KOPT-K1 (cell line): Measurements from ENCODE around the gene TTC9B.
"Not testable (repeated sequence)": the region's sequence is repeated elsewhere in the genome, so short reads cannot be mapped to it uniquely, and the experiment has no call there.

ENCODE experiments used
- H3K27ac ChIP-seq: fragments of 200-600 bp; sonication (generic); 2 replicates; pipeline ENCODE4 v1.5.1; 2016; ENCODE audit warnings: antibody characterized with exemption, mild to moderate bottlenecking, low read depth, low read length; ENCODE audit not compliant: poor library complexity, severe bottlenecking
- H3K36me3 ChIP-seq: fragments of 200-600 bp; sonication (generic); 2 replicates; pipeline ENCODE4 v1.5.1; 2017; ENCODE audit warnings: antibody characterized with exemption, mild to moderate bottlenecking, low read length, moderate library complexity; ENCODE audit not compliant: insufficient read depth
- H3K9me3 ChIP-seq: fragments of 200-600 bp; sonication (generic); 2 replicates; pipeline ENCODE4 v1.5.1; 2017; ENCODE audit warnings: antibody characterized with exemption, low read length, mild to moderate bottlenecking; ENCODE audit not compliant: insufficient read depth, poor library complexity, severe bottlenecking

The TTC9B gene

DNA sequence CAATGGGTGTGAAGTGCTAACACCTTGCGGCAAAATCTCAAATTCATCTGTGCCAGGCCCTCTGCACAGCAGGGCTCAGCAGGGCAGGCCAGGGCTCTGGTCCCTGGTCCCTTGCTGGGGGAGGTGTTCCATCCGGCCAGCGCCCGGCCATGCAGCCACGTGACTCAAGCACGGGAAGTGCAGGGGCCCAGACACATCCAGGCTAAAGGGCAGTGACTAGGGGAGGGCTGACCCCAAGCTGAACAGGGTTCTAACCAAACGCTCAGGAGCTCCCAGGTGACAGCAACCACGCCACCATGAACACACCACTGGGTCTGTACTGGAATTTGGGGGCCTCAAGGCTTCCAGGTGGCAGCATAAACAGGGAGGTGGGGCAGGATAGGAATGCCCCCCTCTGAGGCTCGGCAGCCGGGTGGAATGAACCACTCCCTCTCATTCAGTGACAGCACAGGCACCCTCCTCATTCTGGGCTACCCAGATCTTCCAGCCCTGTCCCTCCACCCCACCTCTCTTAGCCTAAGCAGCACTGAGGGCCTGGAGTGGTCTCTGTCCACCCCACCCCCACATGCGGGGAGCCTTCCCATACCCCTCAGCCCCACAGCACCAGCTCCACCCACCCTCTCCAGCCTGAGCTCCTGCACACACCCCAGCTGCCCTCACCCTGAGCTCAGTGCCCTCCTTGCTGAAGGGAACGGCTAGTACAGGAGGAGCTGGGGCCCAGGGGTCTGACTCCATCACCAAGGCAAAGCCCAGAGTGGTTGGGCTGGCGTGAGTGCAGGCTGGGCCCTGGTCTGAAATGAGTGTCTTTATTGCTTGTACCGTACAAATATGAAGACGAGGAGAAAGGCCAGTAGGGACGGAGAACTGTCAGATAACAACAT lies 13.6 kb upstream of the TTC9B start:
- peaks cover 39% of the 10 kb centered on the region for H3K36me3 ChIP-seq
- no peaks in the 10 kb centered on the region for H3K9me3 ChIP-seq
- H3K27ac ChIP-seq = no peak overlapping the region

DNA sequence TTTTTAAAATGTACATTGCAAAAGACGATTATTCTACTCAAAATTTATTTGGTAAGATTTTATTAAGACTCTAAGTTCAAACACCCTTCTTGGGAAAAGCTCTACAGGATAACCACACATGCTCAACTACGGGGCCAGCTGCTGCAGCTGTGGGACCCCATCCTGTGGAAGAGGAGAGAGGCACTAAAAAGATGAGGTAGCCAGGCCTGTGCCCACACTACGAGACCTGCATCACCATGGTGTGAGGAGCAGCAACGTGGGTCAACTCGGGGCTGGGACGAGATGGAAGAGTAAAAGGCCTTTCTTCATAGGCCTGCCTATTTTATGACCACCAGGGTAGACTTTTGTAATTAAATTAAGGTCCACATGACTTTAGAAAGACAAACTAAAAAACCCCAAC lies 12.9 kb upstream of the TTC9B start:
- no peaks in the 10 kb centered on the region for H3K9me3 ChIP-seq
- peaks cover 32% of the 10 kb centered on the region for H3K36me3 ChIP-seq
- H3K27ac ChIP-seq = no peak overlapping the region

DNA sequence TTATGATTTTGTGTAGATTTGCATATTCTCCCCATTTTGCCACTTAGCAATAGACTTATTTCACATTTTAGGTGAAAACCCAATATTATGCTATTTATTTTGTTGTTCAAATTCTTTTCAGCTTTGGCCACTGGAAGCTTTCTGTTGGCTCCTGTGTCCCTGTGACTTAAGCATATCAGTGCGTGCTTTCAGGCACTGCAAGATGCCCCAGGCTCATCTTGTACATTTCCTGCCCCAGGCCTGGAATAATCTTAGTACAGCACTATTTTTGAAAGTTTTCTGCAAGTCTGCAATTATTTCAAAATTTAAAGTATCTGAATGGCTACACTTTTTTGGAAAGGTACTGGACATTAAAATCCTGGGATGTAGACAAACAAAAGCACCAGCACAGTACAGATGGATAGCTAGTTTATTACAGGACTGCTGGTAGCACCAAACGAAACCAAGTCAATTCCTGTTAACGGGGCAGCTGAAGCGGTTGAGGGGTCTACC lies 11.8 kb upstream of the TTC9B start:
- H3K9me3 ChIP-seq = no peaks in the 10 kb centered on the region
- peaks cover 21% of the 10 kb centered on the region for H3K36me3 ChIP-seq
- H3K27ac ChIP-seq = no peak overlapping the region

DNA sequence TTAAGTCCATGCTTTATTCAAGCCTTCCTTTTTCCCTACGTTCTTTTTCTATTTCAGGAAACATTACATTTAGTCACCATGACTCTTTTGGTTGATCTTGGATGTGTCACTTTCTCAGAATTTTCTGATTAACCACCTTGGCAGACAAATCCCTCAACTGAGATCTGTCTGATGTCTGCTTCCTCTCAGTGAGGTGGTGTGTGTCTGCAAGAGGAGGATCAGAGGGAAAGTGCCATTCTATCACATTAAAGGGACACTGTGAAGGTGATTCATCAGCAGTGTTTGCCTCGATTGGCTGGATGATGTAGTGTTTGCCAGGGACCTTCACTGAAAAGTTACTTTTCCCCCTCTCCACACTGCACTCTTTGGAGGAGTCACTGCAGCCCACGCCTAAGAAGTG lies 11.3 kb upstream of the TTC9B start:
- Histone ChIP-seq H3K27ac (no peak overlapping the region), H3K9me3 (no peaks in the 10 kb centered on the region), H3K36me3 (peaks cover 16% of the 10 kb centered on the region)

DNA sequence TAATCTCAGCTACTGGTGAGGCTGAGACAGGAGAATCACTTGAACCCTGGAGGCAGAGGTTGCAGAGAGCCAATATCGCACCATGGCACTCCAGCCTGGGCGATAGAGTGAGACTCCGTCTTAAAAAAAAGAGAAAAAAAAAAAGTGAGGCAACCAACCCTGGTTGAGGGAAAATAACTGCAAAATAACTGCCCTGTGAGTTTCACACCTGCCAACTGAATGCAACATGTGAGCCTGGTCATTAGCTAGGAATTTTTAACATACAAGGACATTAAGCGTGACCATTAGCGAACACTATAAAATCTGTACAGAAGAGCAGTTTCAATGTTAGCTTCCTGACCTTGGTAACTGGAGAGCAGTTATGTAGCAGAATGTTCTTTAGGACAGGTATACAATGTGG lies 10.7 kb upstream of the TTC9B start:
- Histone ChIP-seq H3K9me3 (no peaks in the 10 kb centered on the region), H3K36me3 (peaks cover 10% of the 10 kb centered on the region; the same call in 1 of the 2 replicates), H3K27ac (no peak overlapping the region)

DNA sequence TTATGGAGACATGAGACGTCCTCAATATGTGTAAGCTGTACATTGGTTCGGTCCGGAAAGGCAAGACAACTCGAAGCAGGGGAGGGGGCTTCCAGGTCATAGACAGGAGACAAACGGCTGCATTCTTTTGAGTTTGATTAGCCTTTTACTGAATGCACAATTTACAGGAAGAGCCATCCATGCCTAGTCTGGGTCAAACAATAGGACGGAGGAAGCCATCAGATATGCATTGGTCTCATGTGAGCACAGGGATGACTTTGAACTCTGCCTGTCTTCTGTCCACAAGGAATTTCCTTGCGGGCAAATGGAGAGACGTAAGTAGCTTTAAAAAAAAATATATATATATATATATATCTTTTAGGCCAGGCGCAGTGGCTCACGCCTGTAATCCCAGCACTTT lies 10.2 kb upstream of the TTC9B start:
- Histone ChIP-seq H3K9me3 (no peaks in the 10 kb centered on the region), H3K36me3 (peaks cover 5% of the 10 kb centered on the region; the same call in 1 of the 2 replicates), H3K27ac (no peak overlapping the region)

DNA sequence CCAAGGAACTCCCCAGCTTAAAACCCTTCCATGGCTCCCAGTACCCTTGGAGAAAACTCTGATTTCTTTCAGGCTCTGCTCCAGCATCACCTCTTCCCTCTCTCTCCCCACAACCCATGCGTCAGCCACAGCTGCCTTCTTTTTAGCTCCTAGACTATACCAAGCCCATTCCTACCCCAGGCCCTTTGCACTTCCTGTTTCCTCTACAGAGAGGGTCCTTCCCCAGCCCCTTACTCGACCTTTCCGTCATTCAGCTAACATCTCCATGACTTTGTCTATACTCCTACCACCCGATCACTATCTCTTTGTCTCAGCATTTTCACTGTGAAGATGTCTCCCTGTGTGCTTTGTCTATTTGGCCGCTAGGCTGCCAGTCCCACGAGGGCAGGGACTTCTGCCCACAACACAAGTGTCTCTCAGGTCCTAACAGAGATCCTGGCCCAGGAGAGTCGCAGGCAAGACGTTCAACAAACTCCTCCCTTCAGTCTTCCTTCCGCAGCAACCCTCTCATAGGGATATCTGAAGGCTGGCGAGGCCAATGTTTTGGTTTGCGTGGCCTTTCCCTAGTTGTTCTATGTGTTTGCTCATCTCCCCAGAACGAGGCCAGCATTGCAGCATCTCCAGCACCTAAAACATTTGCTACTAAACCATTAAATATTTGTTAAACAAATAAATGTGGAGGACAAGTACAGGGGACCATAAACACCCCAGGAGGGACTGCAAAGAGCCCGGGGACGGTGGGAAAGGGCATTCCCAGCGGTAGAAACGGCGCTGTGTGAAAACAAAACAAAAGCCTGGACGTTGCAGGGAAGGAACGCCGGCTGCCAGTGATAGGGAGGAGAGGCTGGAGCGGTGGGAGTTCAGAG lies 7.5 kb upstream of the TTC9B start:
- Histone ChIP-seq H3K36me3 (no peaks in the 10 kb centered on the region), H3K27ac (no peak overlapping the region), H3K9me3 (peaks cover 9% of the 10 kb centered on the region)

DNA sequence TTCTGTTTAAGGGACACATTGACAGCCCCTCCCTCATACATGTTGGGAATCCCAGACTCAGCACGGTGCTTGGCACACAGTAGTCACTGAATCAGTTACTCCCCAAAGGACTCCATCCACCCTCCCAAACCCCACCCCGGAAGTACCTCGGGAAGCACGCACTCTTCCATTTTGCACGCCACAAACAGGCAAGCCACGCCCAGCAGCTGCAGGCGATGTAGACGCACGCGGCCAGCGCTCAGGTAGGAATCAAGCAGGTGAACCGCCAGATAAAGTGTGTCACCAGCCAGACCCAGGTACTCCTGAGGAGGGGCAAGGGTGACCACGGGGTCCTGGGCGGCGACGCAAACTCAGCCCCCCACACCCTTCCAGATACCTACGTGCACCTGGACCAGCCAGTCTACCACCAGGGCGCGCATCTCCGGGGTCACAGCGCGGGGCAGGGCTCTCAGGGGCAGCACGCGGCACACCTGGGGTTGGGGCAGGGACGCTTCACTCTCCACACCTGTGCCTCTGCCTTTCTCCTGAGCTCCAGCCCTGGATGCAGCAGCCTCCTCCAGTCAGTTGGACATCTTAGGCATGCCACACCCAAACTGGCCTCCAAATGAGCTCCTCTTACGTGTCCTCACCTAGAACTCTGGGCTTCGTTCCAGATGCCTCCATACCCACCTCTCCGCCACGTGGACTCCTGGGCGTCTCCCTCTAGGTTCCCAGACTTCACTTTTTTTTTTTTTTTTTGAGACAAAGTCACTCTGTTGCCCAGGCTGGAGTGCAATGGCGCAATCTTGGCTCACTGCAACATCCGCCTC lies 6.4 kb upstream of the TTC9B start:
- H3K9me3 ChIP-seq = peaks cover 9% of the 10 kb centered on the region
- H3K36me3 ChIP-seq = no peaks in the 10 kb centered on the region

DNA sequence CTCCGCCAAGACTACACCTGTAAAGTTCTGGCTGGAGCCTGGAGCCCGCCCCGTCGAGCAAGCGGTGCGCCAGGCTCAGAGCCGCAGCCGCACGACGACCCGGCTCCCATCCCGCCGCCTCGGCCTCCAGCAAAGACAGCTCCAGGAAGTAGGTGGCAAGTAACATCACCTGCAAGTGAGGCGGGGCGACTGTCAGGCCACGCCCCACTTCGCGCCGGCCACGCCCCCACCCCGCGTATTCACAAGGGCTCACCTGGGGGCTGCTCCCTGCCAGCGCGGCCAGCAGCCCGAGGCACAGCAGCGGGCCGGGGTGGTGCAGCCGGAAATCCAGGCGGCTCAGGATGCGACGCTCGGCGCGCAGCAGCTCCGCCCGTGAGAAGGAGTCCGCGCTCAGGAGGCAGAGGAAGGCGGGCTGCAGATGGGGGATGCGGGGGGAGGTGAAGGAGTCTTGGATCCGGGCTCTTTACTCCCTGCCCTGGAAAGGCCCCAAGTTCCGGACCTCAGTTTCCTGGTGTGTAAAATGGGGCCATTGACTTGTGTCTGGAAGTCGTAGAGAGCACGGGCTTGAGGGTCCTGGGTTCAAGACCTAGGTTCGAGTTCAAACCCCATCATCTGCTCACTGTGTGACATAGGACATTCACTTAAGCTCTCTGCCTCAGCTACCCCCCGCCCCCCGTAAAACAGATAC lies 5.1 kb upstream of the TTC9B start:
- no peaks in the 10 kb centered on the region for H3K36me3 ChIP-seq
- H3K9me3 ChIP-seq = peaks cover 9% of the 10 kb centered on the region
- no peak overlapping the region for H3K27ac ChIP-seq

More for the DNA sequence above, 6.4 kb upstream of the TTC9B start:
- no peak overlapping the region for H3K27ac ChIP-seq

DNA sequence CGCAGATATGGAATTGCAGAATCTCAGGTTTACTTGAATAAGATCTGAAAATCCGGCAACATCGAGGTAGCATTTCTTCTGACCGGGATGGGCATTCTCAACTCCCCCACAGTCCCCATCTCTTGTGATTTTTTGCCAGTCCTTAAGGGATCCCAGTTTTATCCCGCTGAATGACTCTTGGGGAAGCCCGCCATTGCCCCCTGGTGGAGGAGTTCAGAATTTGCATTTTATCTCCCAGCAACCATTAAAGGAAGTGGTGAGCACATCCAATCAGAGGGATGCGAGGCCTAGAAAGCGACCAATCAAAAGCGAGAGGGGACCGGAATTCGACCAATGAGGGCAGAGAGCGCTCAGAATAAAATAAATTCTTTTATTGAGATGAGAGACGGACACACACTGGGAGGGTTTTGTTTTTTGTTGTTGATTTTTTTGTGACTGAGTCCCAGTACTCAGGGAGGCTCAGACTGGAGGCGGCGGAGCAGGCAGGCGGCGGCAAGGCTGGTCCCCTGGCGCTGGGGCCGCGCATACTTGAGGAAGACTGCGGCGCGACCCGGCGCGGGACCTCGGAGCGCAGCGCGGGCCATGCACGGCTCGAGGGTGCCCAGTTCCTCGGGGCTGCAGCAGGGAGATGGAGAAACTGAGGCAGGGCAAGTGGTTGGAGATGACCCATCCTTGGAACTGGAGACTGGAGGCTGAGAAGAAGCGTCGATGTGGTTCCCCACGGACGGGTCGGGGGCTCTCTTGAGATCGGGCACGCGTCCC lies 3.9 kb upstream of the TTC9B start:
- H3K9me3 ChIP-seq = peaks cover 9% of the 10 kb centered on the region
- no peaks in the 10 kb centered on the region for H3K36me3 ChIP-seq
- no peak overlapping the region for H3K27ac ChIP-seq

DNA sequence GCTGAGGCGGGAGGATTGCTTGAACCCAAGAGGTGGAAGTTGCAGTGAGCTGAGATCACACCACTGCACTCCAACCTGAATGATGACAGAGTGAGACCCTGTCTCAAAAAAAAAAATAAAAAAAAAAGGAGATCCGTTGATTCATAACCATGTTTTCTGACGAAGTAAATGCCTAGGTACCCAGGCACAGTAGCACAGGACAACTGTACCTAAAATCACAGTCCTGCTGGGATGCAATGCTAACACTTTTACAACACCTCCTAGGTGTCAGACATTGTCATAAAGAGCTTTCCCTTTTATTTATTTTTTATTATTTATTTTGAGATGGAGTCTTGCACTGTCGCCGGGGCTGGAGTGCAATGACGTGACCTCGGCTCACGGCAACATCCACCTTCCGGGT lies 2.5 kb upstream of the TTC9B start:
- Histone ChIP-seq H3K27ac (no peak overlapping the region), H3K36me3 (no peaks in the 10 kb centered on the region), H3K9me3 (peaks cover 9% of the 10 kb centered on the region)

DNA sequence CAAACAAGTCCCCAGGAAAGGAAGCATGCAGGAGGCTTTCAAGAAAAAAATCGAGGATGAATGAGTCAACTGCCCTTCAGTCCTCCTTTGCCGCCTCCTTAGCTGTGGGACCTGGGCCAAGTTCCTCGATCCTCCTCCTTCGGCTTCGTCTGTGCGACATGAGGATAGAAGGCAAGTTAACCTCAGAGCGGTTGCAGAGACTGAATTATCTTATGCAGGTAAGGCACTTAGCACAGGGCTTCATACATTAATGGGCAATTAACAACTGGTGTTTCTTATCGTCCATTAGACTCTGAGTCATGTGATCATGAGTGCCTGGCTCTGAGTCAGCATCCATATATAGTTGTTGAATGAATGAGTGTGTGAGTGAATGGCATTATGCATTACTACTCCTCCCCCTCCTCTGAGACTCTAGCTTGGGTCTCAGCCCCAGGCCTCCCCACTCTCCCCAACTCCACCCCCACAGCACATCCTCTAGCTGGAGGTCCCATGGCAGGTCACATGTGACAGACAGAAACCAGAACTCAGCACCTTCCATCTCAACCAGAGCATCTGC lies 1.6 kb upstream of the TTC9B start:
- H3K27ac ChIP-seq = no peak overlapping the region
- H3K36me3 ChIP-seq = no peaks in the 10 kb centered on the region

DNA sequence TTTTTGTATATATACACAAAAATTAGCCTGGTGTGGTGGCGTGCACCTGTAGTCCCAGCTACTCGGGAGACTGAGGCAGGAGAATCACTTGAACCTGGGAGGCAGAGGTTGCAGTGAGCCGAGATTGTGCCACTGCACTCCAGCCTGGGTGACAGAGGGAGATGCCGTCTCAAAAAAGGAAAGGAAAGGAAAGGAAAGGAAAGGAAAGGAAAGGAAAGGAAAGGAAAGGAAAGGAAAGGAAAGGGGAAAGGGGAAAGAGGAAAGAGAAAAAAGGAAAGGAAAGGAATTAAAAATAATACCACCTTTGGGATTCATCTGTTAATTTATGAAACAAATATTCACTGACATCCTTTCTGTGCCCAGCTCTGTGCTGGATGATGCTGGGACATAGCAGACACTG lies 845 bp upstream of the TTC9B start:
- H3K27ac ChIP-seq, H3K36me3 ChIP-seq, H3K9me3 ChIP-seq: not testable (repeated sequence)

More for the DNA sequence above, 1.6 kb upstream of the TTC9B start:
- peaks cover 9% of the 10 kb centered on the region for H3K9me3 ChIP-seq
